Epithelial cell of proximal tubule (primary cell): ENCODE data around the gene MISP3. TPM values are rescaled to one million over a fixed set of nuclear protein-coding genes. Genes with fewer than 3 reads are reported as not detected.

ENCODE experiments used
- DNase-seq: peaks from one replicate; pipeline ENCODE4 v3.0.0-alpha.2; 2011; ENCODE audit warnings: low read depth
- H3K4me3 ChIP-seq: 2 replicates; pipeline ENCODE4 v1.5.1; 2011; ENCODE audit warnings: low read depth, mild to moderate bottlenecking, low read length
- CTCF ChIP-seq: conservative IDR thresholded peaks from 2 replicates; pipeline ENCODE4 v1.5.1; 2012; ENCODE audit warnings: low read depth, mild to moderate bottlenecking, low read length
- total RNA-seq: library from RNA; depleted of rRNA; stranded (reverse); fragments of >200 nt; gene quantifications from 2 replicates; pipeline ENCODE4 v1.2.3, GENCODE V29; 2015

Gene MISP3
- total RNA-seq, 1 donor from 2014 or later = 6.0 TPM

- no peak for TF ChIP-seq CTCF
- H3K4me3 ChIP-seq = no peak overlapping the region
- no peak for DNase-seq
Observed at GRCh38 chr19:14105680-14106079, 33.1 kb downstream of the MISP3 start.

- no peak overlapping the region for H3K4me3 ChIP-seq
- no peak for TF ChIP-seq CTCF
- DNase-seq = no peak
Observed at GRCh38 chr19:14106840-14107239, 34.3 kb downstream of the MISP3 start.

GRCh38 chr19:14107581-14108461 lies 35.2 kb downstream of the MISP3 start:
- no peak for TF ChIP-seq CTCF
- no peak overlapping the region for H3K4me3 ChIP-seq
- no peak for DNase-seq

GRCh38 chr19:14110650-14111049 lies 38.1 kb downstream of the MISP3 start:
- no peak for DNase-seq
- TF ChIP-seq CTCF = no peak
- H3K4me3 ChIP-seq = no peak overlapping the region

- TF ChIP-seq CTCF = no peak
- no peak for DNase-seq
- H3K4me3 ChIP-seq = no peak overlapping the region
Observed at GRCh38 chr19:14111486-14111885, 38.9 kb downstream of the MISP3 start.

- no peak for TF ChIP-seq CTCF
- DNase-seq = no peak
- no peak overlapping the region for H3K4me3 ChIP-seq
Observed at GRCh38 chr19:14112051-14112808, 39.6 kb downstream of the MISP3 start.
